LNCaP clone FGC (cell line): ENCODE measurements around the gene RTL3.

Experiments
- DNase-seq: peaks from one replicate; pipeline ENCODE4 v3.0.0-alpha.2; 2011; ENCODE audit warnings: low read depth
- H3K4me3 ChIP-seq: 2 replicates; pipeline ENCODE4 v1.5.1; 2011; ENCODE audit warnings: mild to moderate bottlenecking, low read depth, low read length, control low read depth
- TF ChIP-seq, protein P1 (sequence below): IDR thresholded peaks from 2 replicates; pipeline ENCODE4 v1.5.1; 2012; ENCODE audit warnings: mild to moderate bottlenecking; ENCODE audit not compliant: control insufficient read depth, insufficient read depth; ENCODE audit errors: extremely low read depth

Gene RTL3

DNA sequence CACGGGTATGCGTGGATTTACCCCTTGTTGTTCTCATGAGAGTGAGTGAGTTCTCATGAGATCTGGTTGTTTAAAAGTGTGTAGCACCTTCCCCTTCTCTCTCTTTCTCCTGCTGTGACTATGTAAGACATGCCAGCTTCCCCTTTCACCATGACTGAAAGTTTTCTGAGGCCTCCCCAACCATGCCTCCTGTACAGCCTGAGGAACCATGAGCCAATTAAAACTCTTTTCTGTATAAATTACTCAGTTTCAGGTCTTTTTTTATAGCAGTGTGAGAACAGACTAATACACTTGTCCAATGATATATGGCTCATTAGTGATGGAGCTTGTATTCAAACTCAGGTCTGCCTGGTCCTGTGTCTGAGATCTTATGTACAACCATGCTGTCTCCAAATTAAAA lies 28.5 kb upstream of the RTL3 start:
- no peak overlapping the region for H3K4me3 ChIP-seq
- no peak for DNase-seq
- TF ChIP-seq, protein P1, sequence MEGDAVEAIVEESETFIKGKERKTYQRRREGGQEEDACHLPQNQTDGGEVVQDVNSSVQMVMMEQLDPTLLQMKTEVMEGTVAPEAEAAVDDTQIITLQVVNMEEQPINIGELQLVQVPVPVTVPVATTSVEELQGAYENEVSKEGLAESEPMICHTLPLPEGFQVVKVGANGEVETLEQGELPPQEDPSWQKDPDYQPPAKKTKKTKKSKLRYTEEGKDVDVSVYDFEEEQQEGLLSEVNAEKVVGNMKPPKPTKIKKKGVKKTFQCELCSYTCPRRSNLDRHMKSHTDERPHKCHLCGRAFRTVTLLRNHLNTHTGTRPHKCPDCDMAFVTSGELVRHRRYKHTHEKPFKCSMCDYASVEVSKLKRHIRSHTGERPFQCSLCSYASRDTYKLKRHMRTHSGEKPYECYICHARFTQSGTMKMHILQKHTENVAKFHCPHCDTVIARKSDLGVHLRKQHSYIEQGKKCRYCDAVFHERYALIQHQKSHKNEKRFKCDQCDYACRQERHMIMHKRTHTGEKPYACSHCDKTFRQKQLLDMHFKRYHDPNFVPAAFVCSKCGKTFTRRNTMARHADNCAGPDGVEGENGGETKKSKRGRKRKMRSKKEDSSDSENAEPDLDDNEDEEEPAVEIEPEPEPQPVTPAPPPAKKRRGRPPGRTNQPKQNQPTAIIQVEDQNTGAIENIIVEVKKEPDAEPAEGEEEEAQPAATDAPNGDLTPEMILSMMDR, result no peak

DNA sequence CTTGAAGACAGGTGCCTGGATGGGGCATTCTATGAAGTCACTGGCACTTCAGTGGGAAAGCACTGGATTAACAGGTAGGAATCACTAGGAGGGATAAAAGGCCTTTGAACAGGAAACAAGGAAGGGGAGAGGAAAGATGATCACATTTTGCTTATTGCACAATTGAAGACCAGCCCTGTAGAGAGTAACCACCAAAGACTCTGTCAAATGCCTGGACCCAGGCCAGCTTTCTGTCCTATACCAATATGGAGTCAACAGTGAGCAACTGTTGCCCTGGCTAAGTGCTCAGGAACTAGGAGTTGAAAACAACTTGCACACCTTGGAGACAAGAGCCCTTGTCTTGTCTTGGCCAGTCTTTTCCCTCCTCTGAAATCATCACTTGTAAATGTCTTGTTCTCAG lies 14.1 kb upstream of the RTL3 start:
- no peak overlapping the region for H3K4me3 ChIP-seq
- TF ChIP-seq, protein P1, result no peak
- DNase-seq, result no peak

DNA sequence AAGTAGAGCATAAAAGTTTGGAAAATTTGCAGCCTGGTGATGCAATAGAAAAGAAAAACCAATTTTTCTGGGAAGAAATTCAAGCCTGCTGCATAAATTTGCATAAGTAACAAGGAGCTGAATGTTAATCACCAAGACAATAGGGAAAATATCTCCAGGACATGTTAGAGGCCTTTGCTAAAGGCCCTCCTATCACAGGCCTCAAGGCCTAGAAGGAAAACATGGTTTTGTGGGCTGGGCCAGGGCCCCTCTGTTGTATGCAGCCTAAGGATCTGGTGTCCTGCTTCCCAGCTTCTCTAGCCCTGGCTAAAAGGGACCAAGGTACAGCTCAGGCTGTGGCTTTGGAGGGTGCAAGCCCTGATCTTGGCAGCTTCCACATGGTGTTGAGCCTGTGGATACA lies 6.2 kb upstream of the RTL3 start:
- no peak for DNase-seq
- TF ChIP-seq, protein P1, result no peak

DNA sequence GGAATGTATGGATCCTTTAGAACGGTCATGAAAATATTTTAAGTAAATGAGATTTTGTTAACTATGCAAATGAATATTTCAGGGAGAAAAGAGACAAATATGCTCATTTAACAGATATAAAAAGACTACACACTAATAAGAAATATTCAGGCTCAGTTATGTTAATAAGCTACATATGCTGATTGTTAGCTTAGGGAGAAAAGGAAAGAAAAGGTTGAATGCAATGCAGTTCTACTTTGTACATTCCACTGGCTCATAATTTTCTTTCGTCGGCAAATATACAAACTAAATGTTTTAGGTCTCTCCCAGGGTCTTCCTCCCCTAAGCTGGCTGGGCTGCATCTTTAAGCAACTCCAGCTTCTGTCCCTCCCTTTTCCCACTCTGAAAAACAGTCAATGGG lies 2.7 kb upstream of the RTL3 start:
- DNase-seq, result no peak
- H3K4me3 ChIP-seq, result no peak overlapping the region
- TF ChIP-seq, protein P1, result no peak

More for the DNA sequence above, 6.2 kb upstream of the RTL3 start:
- H3K4me3 ChIP-seq, result no peak overlapping the region

DNA sequence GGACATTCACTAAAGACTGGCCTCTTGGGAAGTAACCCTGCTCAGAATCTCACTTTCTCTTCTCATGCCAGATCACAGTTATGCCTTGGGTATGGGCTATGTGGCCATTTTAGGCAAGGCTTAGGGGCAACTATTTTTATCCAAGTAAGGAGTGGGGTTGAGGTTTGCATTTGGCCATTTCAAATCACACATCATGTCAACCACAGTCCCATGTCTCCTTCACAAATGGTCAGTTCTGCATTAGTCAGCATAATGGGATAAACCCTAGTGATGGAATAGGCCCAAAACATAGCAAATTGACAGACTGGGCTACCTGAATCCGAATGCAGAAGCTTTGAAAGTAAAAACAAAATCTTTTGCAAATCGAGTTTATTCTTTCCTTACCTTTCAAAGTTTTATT lies 827 bp upstream of the RTL3 start:
- H3K4me3 ChIP-seq, result no peak overlapping the region
- no peak for DNase-seq
- TF ChIP-seq, protein P1, result no peak

DNA sequence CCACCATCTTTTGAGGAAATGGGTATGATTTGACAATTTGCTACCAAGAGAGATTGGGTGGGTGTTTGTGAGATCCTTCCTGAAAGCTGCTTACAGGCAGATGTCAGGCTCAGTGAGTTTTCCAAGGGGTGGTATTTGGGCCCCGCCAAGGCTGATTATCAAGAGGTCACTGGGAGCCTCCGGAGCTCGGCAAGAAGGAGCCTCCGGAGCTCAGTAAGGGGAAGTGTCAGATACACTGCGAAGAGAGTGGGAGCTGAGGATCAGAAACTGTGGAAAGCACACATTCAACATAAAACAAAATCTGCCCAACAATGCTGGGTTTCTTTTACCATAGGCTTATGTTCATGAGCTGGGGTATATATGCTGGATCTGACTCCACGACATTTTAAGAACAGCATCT lies 714 bp downstream of the RTL3 start:
- no peak for DNase-seq

DNA sequence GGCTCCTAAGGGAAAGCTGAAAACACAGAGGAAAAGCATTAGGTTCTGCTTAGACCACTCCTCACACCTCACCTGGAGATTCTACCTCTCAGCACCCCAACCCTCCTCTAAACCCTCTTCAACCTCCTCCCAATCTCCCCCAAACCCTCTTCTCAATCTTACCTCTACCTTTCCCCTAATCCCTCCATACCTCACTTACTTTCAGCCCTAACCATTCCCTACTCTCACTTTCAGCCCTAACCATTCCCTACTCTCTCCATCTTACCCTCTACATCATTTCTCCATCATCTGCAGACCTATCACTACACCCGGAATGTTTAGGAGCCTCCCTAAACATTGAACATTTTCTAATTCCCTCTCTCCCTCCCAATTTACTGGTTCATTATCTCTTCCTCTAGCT lies 3.5 kb downstream of the RTL3 start:
- no peak overlapping the region for H3K4me3 ChIP-seq
- TF ChIP-seq, protein P1, result no peak
- no peak for DNase-seq

More for the DNA sequence above, 714 bp downstream of the RTL3 start:
- no peak overlapping the region for H3K4me3 ChIP-seq
- TF ChIP-seq, protein P1, result no peak
